GM19193 (cell line): Measurements from ENCODE around the gene TRIP6.

Experiments used
- POLR2A ChIP-seq: IDR thresholded peaks from 4 replicates; pipeline ENCODE4 v1.6.1; 2011; ENCODE audit not compliant: insufficient read depth, insufficient read length; ENCODE audit errors: extremely low read depth

The TRIP6 gene

GRCh38 chr7:100867040-100867775 is at the start of gene TRIP6:
Gene TRIP6 (plus strand): TSS chr7:100867387. CDS start chr7:100867498, 111 bp downstream.
- TF ChIP-seq POLR2A, result peak; percentile 31

GRCh38 chr7:100818366-100818765 is 48.8 kb upstream of the TRIP6 start:
- TF ChIP-seq POLR2A, result no peak

- no peak for TF ChIP-seq POLR2A
Observed at GRCh38 chr7:100818825-100819224, 48.4 kb upstream of the TRIP6 start.

GRCh38 chr7:100819586-100819985 is 47.6 kb upstream of the TRIP6 start:
- TF ChIP-seq POLR2A, result no peak

- no peak for TF ChIP-seq POLR2A
Observed at GRCh38 chr7:100822236-100823139, 44.7 kb upstream of the TRIP6 start.

GRCh38 chr7:100823140-100823525 is 44.1 kb upstream of the TRIP6 start:
- no peak for TF ChIP-seq POLR2A

- TF ChIP-seq POLR2A, result no peak
Observed at GRCh38 chr7:100823534-100823933, 43.7 kb upstream of the TRIP6 start.

GRCh38 chr7:100824499-100825214 is 42.5 kb upstream of the TRIP6 start:
- TF ChIP-seq POLR2A, result no peak

- TF ChIP-seq POLR2A, result no peak
Observed at GRCh38 chr7:100825215-100825671, 41.9 kb upstream of the TRIP6 start.

- no peak for TF ChIP-seq POLR2A
Observed at GRCh38 chr7:100825751-100826513, 41.3 kb upstream of the TRIP6 start.

- TF ChIP-seq POLR2A, result no peak
Observed at GRCh38 chr7:100826514-100827329, 40.5 kb upstream of the TRIP6 start.

GRCh38 chr7:100827330-100828226 is 39.6 kb upstream of the TRIP6 start, which contains the start of gene EPHB4:
Gene EPHB4 (minus strand): TSS chr7:100827523. CDS start chr7:100827030, 493 bp downstream.
- no peak for TF ChIP-seq POLR2A
